Hematopoietic multipotent progenitor cell treated with erythropoietin and hydrocortisone succinate and interleukin-3 and kit ligand, for 15 days (in vitro differentiated cells): ENCODE data around the gene RASSF10.

ENCODE experiments used
- DNase-seq: peaks from one replicate; pipeline ENCODE4 v3.0.0-alpha.2; 2015; ENCODE audit warnings: low spot score

The RASSF10 gene

GRCh38 chr11:13008625-13009475 lies at the start of gene RASSF10:
TSS of gene RASSF10 (plus strand) at chr11:13009316. CDS start at chr11:13009577, 261 bp downstream.
- DNase-seq: no peak

GRCh38 chr11:12961615-12962014 lies 47.5 kb upstream of the RASSF10 start:
- no peak for DNase-seq

DNA sequence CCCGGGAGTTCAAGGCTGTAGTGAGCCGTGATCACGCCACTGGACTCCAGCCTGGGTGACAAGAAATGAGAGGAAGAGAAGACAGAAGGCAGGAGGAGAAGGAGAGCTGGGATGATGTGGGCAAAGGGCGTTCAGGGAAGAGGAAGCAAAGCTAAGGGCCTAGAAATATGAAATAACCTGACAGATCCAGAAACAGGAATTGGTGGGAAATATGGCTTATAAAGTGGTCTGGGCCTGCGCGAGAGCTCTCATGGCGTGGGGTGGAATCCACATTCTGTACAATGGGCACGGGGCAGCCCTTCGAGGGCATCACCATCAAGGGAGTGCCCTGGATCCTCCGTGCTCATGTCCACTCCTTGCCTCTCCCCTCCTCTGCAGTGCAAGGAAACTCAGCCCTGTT lies 46.8 kb upstream of the RASSF10 start:
- DNase-seq: no peak

GRCh38 chr11:12963051-12963450 lies 46.1 kb upstream of the RASSF10 start:
- DNase-seq: no peak

DNA sequence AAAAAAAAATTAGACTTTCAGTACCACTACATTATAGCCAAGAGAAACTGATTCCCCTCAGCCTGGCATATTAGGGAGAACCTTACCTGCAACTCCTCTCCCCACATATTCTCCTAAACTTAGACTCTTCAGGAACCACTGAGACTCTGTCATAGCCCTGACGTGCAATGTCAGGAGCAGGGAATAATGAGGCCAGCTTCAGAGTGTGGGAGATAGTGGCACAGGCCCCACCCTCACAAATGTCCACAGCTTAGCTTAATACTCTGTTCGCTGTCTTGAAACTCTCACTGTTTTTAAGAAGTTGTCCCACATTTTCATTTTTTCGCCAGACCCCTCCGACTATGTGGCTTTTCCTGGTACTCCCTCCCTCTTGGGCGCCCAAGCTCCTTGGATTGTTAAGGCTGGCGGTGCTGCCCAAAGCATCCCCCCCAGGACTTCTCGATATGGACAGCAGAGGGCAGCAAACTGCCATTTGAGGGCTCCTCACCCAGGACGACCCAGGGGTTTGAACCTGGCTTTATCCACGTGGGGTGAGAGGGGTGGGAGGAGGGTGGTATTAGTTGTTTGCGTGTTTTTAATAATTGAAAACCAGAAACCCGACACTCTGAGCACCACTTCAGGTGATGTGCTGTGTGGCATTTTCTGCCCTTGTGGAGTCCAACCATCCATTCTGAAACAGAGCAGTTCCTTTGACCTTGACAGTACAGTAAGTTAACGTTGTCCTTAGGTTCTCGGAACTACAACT lies 45.2 kb upstream of the RASSF10 start:
- peak; percentile 36 for DNase-seq

GRCh38 chr11:12964650-12965049 lies 44.5 kb upstream of the RASSF10 start:
- DNase-seq: no peak

DNA sequence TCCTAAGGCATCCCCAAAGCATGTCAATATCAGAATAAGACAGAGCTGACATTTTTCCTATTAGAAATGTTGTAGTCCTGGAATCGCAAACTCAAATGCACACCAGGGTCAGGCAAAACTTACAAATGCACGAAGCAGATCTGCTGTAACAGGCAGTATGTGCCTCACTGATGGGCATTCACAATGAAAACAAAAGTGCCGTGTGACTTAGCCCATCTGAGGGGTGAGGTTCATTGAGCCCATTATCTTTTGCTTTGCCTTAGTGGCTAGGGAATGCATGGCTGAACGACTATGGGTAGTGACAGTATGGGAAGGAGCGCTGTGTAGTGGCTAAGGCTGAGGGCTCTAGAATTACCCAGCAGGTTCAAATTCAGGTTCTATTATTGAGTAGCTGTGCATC lies 43.1 kb upstream of the RASSF10 start:
- DNase-seq: no peak

DNA sequence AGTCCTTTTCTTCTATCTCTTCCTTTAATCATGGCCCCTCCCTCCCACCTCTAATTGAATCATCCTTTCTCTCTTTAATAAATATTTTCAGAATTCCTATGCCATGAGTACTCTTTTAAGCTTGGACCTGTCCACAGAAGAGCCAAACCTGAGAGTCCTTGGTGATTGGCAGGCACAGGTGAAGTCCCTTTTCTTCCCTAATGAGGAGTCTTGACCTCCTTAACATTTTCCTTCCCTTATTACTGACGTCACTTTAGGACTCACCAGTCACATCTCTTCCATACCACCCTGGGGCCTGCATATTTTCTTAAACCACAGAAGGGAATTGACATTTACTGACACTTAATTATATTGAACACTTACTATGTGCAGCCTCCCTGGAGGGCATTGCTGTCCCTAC lies 41.0 kb upstream of the RASSF10 start:
- DNase-seq: no peak

GRCh38 chr11:12968826-12969225 lies 40.3 kb upstream of the RASSF10 start:
- no peak for DNase-seq

DNA sequence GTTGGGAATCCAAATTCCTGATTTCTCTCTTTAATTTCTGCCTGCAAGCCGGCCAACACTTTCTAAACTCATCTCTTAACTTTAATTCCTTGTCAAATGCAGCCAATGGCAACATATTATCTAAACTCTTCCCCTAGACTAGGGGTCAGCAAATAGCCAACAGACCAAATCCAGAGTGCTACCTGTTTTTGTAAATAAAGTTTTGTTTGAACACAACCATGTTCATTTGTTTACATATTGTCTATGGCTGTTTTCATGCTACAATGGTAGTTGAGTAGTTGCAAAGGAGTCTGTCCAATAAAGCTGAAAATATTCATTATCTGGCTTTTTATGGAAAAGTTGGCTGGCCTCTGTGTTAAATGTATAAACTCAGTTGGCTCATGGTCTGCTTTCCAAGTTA lies 37.2 kb upstream of the RASSF10 start:
- no peak for DNase-seq

DNA sequence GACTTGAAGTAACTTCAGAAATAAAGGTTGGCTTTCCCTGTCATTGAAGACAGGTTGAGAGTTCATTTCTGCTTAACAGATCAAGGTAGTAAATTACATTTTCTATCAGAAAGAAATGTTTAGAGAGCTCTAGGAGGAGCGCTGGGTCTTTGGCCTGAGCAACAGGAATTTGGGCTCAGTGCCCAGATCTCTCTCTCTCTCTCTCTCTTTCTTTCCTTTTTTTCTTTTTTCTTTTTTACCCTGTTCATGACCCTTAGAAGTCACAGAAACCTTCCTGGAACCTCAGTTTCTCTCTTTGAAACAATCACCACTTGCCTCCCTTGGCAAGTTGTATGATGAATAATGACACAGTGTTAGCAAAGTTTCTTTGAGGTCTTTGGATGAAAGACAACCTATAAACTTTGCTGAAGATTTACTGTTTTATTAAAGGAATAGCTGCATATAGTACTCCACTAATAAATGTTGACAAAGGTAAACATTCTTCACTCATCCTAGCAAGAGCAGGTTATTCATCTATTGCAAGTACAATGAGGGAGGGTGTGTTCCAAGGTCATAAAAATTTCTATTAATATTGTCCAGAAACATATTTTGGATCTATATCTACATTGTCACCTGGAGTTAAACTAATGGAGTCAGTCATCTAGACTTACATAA lies 35.5 kb upstream of the RASSF10 start:
- DNase-seq: no peak

- no peak for DNase-seq
These were observed 33.9 kb upstream of the RASSF10 start for GRCh38 chr11:12975195-12975594.

DNA sequence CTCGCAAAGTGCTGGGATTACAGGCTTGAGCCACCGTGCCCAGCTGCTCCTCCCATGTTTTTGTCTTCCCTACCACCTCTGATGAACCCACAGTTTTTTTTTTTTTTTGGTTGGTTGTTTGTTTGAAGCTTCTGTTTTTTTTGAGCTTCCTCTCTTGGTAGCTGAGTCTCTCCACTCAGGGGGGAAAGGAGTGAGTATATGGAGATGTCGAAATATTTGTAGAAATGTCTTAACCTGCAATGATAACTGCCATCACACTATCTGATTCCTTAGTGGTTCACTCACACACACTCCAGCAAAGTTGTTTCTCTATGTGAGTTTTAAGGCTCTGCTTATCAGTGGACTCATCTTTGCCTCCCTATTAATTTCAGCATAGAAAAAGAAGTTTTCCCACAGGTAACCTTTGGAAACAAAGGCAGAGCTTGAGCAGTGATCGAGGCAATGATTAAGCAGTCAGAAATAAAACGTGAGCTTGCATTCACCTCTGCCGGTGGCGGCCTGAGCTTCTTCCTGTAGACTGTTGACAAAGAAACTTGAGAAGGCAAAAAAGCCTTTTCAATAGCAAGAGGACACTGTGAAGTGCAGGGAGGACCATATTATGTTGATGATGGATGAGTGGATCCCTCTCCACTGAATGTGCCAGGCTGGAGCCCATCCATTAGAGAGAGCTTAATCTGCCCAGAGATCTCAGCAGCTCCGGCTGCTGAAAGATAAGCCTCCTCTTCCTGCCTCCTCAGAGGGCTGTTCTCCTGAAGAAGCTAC lies 29.0 kb upstream of the RASSF10 start:
- DNase-seq: no peak

DNA sequence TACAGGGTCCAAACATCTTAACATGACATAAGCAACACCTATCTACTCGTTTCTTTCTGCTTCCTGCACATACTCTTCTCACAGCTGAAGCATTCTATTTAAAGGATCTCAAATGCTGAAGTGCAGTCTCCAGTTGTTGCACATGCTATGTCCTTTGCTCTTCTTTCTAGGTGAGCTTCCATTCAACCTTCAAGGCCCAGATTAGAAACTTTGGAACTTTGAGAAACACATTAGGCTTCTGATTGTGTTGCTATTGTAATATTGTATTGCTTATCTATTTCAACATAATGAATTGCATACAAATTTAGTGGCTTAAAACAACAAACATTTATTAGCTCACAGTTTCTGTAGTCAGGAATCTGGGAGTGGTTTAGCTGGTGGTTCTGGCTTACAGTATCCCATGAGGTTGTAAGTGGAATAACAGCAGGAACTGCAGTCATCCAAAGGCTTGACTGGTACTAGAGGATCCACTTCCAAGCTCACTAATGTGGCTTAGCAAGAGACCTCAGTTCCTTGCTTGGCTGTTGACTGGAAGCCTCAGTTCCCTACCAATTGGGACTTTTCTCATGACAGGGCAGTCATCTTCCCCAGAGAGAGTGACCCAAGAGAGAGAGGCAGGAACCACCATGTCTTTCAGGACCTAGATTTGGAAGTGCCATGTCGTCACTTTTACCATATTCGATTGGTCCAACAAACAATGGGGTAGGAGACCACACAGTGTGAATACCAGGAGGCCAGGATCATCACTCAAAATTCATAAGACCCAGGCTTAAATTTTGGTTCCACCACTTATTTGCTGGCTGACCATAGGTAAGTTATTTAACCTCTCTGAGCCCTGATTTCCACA lies 27.2 kb upstream of the RASSF10 start:
- no peak for DNase-seq

DNA sequence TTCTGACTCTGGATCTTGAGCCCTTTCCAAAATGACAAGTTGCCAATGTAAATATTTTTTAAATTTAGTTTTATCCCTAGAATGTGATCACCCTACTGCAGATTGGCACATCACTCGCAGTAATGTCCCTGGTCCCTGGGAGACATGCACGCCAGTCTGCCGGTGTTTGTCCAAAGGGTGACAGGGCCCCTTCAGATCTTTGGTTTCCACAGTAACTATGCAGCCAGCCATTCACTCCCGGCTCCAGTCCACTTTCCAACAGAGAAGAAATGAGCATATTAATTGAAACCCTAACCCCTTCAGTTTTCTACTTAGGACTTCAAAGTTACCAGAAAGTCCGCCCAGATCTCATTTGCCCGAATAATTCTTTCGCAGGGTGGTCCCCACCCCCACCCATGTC lies 25.8 kb upstream of the RASSF10 start:
- no peak for DNase-seq

- DNase-seq: no peak
These were observed 22.8 kb upstream of the RASSF10 start for GRCh38 chr11:12986194-12986898.

DNA sequence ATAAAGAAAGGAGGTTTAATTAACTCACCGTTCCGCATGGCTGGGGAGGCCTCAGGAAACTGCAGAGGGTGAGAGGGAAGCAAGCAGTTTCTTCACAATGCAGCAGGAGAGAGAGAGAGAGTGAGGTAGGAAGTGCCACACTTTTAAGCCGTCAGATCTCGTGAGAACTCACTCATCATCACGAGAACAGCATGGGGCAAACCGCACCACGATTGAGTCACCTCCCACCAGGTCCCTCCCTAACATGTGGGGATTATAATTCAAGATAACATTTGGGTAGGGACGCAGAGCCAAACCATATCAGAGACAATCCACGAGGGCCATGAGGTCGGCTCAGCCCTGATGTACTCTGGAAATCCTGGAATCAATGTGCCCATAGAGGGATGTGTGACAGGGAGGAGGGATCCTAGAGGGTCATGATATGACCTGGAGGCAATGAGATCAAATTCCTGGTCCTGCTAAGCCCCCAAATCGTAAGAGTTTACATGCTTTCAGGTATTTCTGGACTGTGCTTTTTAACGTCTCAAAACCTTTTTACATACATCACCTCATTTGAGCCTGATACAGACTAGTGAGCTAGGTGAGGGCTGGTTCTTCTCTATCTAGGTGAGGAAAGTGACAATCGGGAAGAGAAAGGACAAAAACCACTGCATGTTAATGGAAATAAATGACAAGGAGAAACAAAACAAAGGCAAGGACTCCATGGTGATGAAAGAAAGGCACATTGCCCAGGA lies 19.5 kb upstream of the RASSF10 start:
- DNase-seq: no peak

DNA sequence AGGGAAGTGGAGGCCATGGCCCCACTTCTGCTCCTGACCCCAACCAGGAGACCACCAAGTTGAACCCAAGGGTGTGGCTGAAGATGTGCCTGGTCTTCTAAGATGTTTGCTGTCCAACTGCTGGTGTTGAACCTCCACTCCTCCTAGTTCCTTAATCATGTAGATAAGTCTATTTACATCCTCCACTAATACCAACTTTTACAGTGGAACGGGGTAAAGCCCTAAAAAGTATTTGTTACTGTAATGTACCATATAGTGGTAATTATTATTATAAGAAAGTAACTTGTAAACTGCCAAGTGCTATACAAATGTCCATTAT lies 19.0 kb upstream of the RASSF10 start:
- DNase-seq: no peak

GRCh38 chr11:12991426-12991825 lies 17.7 kb upstream of the RASSF10 start:
- DNase-seq: no peak

DNA sequence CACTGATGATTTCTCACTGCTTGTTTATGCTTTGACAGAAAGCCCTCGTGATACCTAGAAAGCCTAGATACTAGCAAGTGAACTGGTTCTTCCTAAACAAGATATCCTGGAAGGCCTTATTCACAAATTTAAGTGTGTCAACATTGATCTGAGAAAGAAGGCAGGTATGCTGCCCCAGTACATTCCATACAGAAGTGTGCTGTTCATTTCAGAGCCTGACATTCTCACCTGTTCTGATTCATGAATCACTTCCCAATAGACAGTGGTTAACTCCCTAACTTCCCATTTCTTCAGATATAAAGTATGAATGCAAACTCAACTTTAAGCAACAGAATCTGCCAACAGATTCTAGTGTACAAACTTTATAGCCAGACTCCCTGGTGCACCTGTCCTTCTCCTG lies 15.5 kb upstream of the RASSF10 start:
- no peak for DNase-seq
